Osteocyte (in vitro differentiated cells): Measurements from ENCODE around the gene FAM162A. TPM values are rescaled to one million over a fixed set of nuclear protein-coding genes. Genes with fewer than 3 reads are reported as not detected.
"Not testable (repeated sequence)": the region's sequence is repeated elsewhere in the genome, so short reads cannot be mapped to it uniquely, and the experiment has no call there.

Source experiments
- DNase-seq: peaks from one replicate; pipeline ENCODE4 v3.0.0; 2021; ENCODE audit warnings: mixed read lengths; ENCODE audit not compliant: unreplicated experiment; ENCODE audit errors: extremely low spot score
- H3K27ac Mint-ChIP-seq: one replicate; pipeline ENCODE4 v1.8.0; 2021; ENCODE audit warnings: mild to moderate bottlenecking, mixed read lengths; ENCODE audit not compliant: unreplicated experiment
- H3K27me3 Mint-ChIP-seq: one replicate; pipeline ENCODE4 v1.8.0; 2021; ENCODE audit warnings: mixed read lengths; ENCODE audit not compliant: unreplicated experiment
- H3K36me3 Mint-ChIP-seq: one replicate; pipeline ENCODE4 v1.8.0; 2021; ENCODE audit warnings: mixed read lengths; ENCODE audit not compliant: unreplicated experiment
- H3K4me1 Mint-ChIP-seq: one replicate; pipeline ENCODE4 v1.8.0; 2021; ENCODE audit warnings: mixed read lengths; ENCODE audit not compliant: unreplicated experiment
- H3K4me3 Mint-ChIP-seq: one replicate; pipeline ENCODE4 v1.8.0; 2021; ENCODE audit warnings: mild to moderate bottlenecking, moderate library complexity, mixed read lengths; ENCODE audit not compliant: unreplicated experiment
- H3K9me3 Mint-ChIP-seq: one replicate; pipeline ENCODE4 v1.8.0; 2021; ENCODE audit warnings: mixed read lengths; ENCODE audit not compliant: unreplicated experiment
- total RNA-seq: library from RNA; stranded (reverse); gene quantifications from 2 replicates; pipeline ENCODE4 v1.2.1, GENCODE V29; 2021
- TF ChIP-seq, protein P1 (sequence below): fragments of 200-600 bp; sonication (generic); IDR thresholded peaks from 2 replicates; pipeline ENCODE4 v1.5.0; 2021; ENCODE audit warnings: antibody characterized with exemption, mild to moderate bottlenecking, moderate library complexity

The FAM162A gene
- total RNA-seq, 1 donor from 2014 or later: 34.3 TPM

GRCh38 chr3:122357828-122358702, 25.9 kb upstream of the FAM162A start:
- no peaks in the 10 kb centered on the region for H3K9me3 Mint-ChIP-seq
- TF ChIP-seq, protein P1, sequence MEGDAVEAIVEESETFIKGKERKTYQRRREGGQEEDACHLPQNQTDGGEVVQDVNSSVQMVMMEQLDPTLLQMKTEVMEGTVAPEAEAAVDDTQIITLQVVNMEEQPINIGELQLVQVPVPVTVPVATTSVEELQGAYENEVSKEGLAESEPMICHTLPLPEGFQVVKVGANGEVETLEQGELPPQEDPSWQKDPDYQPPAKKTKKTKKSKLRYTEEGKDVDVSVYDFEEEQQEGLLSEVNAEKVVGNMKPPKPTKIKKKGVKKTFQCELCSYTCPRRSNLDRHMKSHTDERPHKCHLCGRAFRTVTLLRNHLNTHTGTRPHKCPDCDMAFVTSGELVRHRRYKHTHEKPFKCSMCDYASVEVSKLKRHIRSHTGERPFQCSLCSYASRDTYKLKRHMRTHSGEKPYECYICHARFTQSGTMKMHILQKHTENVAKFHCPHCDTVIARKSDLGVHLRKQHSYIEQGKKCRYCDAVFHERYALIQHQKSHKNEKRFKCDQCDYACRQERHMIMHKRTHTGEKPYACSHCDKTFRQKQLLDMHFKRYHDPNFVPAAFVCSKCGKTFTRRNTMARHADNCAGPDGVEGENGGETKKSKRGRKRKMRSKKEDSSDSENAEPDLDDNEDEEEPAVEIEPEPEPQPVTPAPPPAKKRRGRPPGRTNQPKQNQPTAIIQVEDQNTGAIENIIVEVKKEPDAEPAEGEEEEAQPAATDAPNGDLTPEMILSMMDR: no peak
- DNase-seq: no peak
- H3K4me1 Mint-ChIP-seq: no peaks in the 10 kb centered on the region
- no peak overlapping the region for H3K27ac Mint-ChIP-seq
- no peaks in the 10 kb centered on the region for H3K27me3 Mint-ChIP-seq
- H3K4me3 Mint-ChIP-seq: no peak overlapping the region
- H3K36me3 Mint-ChIP-seq: peaks cover 11% of the 10 kb centered on the region

- no peak overlapping the region for H3K4me3 Mint-ChIP-seq
- H3K4me1 Mint-ChIP-seq: no peaks in the 10 kb centered on the region
- peaks cover 11% of the 10 kb centered on the region for H3K36me3 Mint-ChIP-seq
- no peaks in the 10 kb centered on the region for H3K27me3 Mint-ChIP-seq
- TF ChIP-seq, protein P1: no peak
- DNase-seq: no peak
- H3K27ac Mint-ChIP-seq: no peak overlapping the region
- H3K9me3 Mint-ChIP-seq: no peaks in the 10 kb centered on the region
These were observed 25.3 kb upstream of the FAM162A start for GRCh38 chr3:122358703-122359032.

- Mint-ChIP-seq H3K27ac (no peak overlapping the region), H3K36me3 (peaks cover 23% of the 10 kb centered on the region), H3K4me3 (no peak overlapping the region), H3K27me3 (no peaks in the 10 kb centered on the region), H3K4me1 (no peaks in the 10 kb centered on the region), H3K9me3 (no peaks in the 10 kb centered on the region)
- TF ChIP-seq, protein P1: no peak
- no peak for DNase-seq
These were observed 22.0 kb upstream of the FAM162A start for GRCh38 chr3:122362026-122362425.

GRCh38 chr3:122364490-122364889, 19.5 kb upstream of the FAM162A start:
- no peak for DNase-seq
- Mint-ChIP-seq H3K27ac (no peak overlapping the region), H3K36me3 (peaks cover 24% of the 10 kb centered on the region), H3K27me3 (no peaks in the 10 kb centered on the region), H3K9me3 (no peaks in the 10 kb centered on the region), H3K4me1 (no peaks in the 10 kb centered on the region), H3K4me3 (no peak overlapping the region)
- TF ChIP-seq, protein P1: no peak

DNA sequence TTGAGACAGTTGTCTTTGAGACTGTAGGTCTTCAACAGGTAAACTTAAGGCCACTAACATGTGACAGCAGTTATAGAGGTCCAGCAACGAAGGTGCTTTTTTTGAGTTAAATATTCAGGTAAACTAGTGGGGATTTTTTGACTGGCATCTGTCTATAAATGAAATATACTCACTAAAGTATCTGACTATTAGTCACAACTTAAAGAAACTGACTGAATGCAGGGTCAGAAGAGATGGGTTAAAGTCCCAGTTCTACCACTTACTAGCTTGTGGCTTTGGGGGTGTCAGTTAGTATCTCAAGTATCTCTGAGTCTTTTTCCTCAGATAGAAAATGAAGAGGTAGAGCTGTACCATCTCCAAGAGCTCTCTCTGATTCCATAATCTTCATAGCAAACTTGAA, 18.9 kb upstream of the FAM162A start:
- Mint-ChIP-seq H3K9me3 (no peaks in the 10 kb centered on the region), H3K4me3 (no peak overlapping the region), H3K36me3 (peaks cover 24% of the 10 kb centered on the region), H3K27me3 (no peaks in the 10 kb centered on the region), H3K27ac (no peak overlapping the region), H3K4me1 (no peaks in the 10 kb centered on the region)
- TF ChIP-seq, protein P1: no peak
- no peak for DNase-seq

- not testable (repeated sequence) for H3K9me3 Mint-ChIP-seq, H3K27me3 Mint-ChIP-seq, H3K27ac Mint-ChIP-seq, DNase-seq, H3K4me3 Mint-ChIP-seq, H3K4me1 Mint-ChIP-seq
- peaks cover 22% of the 10 kb centered on the region for H3K36me3 Mint-ChIP-seq
These were observed 18.2 kb upstream of the FAM162A start for GRCh38 chr3:122365582-122366378.
